GM19455 (cell line): Measurements from ENCODE around the gene ERC2.
A peak's percentile ranks its signal among the peaks of the same experiment; 100 is the strongest.

ENCODE experiments used
- ATAC-seq: cut with Tn5 transposase; IDR thresholded peaks from one replicate; pipeline ENCODE4 v1.9.1; 2021; ENCODE audit not compliant: unreplicated experiment

ERC2 gene

GRCh38 chr3:55698831-55699230, 769.4 kb downstream of the ERC2 start:
- ATAC-seq, result no peak

DNA sequence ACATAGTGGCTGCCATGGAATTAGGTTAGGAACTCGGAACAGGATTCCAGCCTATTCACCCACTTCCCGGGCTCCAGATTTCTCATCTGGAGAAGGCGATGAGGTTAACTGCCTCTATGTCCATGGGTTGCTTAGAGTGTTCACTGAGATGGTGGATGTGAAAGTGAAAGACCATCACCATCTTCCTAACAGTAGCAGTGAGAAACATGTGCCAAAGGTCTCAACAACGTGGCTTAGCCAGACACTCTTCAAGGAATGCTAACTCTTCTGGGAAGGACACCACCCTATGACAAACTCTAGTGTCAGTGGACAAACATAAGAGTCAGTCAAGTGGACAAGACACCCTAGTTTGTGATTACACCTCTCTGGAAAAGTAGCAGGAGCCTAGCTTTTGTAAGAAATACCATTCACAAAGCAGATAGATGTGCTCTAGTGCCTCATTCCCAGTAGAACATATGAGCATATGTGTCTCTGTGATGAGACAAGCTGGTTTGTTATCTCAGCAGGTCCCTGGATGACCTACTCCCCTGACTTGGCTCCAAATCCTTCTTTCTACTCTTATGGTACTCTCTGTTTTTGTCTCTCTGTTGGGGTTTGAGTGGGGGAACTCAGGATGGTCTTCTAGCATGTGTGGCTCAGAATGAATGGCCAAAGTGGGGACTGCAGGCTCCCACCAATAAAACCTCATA, 770.9 kb downstream of the ERC2 start:
- no peak for ATAC-seq

DNA sequence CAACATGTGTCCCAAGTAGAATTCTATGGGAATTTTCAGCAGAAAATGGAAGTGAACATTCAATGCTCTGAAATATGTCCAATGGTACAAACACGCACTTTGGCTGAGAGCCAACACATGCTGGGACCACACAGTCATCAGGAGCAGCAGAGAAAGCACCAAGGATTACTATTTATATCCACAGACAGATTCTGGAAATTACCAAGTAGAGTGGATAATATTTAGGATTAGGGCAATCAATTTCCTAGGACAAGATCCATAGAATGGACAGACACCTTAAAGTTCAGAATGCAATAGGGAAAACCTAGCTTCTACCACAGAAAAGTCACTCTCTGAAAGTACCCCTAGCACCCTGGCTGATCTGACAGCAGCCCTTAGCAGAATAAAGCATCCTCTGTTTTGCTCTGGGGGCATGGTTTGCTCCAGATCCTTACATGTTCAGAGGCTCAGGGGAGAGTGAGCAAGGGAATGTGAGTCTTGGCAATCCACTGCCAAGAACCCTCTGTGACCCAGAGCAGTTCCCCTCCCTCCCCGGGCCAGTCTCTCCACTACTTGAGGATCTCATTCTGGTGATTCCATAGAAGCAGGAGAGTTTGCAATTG, 775.2 kb downstream of the ERC2 start:
- ATAC-seq, result no peak

- no peak for ATAC-seq
Measured at GRCh38 chr3:55692295-55692956, 775.8 kb downstream of the ERC2 start.

GRCh38 chr3:55691141-55691540, 777.1 kb downstream of the ERC2 start:
- ATAC-seq, result peak; percentile 6

DNA sequence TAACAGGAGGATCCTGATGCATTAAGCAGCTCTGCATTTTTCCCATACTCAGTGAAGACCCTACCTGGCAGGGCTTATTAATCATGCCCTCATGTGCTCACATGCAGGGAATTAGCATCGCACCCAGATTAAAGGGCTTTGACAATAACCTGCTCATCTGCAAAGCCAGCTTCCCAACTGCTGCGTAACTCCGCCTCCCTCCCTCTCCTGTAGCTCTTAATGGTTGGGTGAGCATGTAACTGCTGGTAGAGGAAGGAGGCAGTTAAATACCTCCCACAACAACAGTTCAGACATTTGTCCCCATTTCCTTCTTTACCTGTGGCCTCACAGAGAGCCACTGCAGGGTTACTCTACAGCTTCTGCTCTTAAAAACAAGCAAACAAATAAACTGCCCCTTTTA, 777.5 kb downstream of the ERC2 start:
- ATAC-seq, result peak; percentile 72

- no peak for ATAC-seq
Measured at GRCh38 chr3:55690177-55690576, 778.1 kb downstream of the ERC2 start.

DNA sequence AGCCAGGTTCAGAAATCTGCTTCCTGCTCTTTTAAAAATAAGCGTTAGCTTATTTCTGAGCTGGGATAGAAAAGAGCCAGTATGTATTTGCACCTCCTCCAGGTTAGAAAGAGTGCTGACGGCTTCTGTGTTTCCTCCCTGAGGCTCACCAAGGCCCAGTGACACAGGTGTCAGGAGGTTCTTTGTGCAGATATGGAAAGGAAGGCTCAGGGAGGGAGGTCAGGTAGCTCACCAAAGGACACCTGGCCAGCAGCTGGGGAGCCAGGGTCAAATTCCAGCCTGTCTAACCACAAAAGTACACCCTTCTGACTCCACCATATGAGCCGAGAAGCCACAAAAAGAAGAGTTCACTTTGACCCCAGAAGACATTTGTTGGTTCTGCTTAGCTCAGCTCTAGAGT, 780.1 kb downstream of the ERC2 start:
- ATAC-seq, result no peak

GRCh38 chr3:55687526-55687925, 780.7 kb downstream of the ERC2 start:
- no peak for ATAC-seq

- ATAC-seq, result no peak
Measured at GRCh38 chr3:55686426-55687254, 781.6 kb downstream of the ERC2 start.

- ATAC-seq, result no peak
Measured at GRCh38 chr3:55683666-55684270, 784.5 kb downstream of the ERC2 start.

GRCh38 chr3:55682461-55682860, 785.8 kb downstream of the ERC2 start:
- ATAC-seq, result no peak

DNA sequence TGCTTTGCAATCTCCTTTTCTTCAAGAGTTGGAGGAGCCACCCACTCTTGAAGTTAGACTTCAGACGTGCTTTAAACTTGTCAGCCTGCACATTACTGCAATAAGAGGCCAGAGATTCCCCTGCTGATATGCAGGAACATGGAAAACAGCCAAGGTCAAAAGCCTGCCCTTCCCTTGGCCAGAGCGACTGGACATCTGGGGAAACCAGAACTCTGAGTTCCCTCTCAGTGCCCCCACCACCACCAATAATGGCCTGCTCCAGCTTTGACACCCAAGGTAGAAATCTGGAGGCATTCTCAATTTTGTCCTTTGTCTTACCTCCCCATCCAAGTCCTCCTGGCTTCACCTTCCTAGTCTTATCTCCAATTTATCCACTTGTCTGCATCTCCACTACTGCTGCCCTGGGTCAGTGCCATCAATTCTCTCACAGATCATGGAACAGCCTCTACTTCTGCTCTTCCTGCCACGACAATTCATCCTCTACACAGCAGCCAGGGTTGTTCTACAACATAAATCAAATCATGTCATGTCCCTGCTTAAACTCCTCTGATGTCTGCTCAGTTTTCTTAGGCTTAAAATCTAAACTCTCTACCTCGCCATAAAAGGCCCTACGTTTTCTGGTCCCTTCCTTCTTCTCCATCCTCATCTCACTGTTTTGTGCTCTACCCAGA, 789.6 kb downstream of the ERC2 start:
- ATAC-seq, result no peak

DNA sequence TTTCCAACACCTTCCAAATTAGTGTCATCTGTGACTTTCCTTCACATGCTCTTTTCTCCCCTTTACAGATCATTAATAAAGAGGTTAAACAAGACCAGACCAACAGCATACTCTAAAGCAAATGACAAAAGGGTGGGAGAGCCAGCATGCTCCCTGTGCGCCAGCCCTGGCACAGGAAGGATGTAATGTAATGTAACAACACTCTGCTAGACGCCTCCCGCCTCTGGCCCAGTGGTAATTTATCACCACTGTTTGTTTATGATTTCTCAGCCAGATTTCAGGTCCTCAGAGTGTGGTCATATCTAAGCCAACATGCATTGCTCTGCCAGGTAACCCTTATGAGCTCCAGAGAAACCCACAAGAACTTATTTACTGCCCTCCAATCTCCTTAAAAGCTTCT, 791.6 kb downstream of the ERC2 start:
- ATAC-seq, result no peak

DNA sequence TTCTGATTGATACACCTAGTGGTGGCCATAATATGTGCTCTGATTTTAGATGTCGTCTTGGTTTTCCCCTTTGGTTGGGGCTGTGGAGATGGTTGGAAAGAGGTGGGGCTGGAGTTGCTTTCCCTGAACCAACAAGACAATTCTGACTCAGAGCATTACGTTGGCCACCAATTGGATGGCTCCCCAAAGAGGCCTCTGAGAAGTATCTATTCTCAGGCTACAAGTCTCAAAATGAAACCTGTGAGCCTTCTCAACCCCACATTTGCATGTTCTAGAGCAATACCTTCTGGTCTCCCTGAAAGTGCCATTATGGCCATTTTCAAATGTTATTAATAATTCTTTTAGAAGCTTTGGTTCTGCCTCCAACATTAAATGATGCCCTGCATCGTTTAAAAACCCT, 792.8 kb downstream of the ERC2 start:
- ATAC-seq, result peak; percentile 100

DNA sequence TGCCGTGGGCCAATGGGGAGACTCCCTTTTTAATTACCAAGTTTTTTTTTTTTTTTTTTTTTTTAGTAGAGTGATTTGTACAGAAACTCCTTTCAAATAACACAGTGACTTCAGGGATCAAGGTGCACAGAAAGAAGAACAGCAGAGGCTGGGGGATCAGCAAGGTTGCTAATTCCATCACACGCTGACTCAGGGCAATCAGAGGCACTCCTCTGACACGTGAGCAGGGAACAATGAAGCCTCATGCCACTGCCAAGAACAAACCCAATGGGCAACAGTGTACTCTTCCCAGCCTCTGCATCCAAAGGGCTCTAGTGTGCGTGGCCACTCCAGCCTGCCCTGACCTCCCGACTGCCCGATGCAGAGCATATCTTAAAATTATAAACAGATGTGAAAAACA, 794.5 kb downstream of the ERC2 start:
- no peak for ATAC-seq

- no peak for ATAC-seq
Measured at GRCh38 chr3:55669133-55669532, 799.1 kb downstream of the ERC2 start.

DNA sequence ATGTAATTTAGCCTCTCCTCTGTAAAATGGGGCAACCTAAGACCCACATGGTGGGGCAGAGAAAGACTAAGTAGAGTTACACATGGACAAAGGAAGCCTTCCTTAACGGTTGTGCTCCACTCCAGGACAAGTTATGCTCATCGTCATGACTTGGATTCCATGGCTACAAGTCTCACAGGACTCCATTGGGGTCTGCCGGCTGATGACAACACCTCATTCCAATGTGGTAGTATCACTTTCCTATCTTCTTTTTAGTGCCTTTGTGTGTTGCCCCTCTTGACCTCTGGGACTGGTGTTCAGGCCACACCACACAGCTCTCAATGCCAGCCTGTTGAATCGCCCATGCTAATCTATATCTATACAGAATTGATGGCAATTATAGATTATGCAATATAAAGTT, 799.9 kb downstream of the ERC2 start:
- no peak for ATAC-seq

DNA sequence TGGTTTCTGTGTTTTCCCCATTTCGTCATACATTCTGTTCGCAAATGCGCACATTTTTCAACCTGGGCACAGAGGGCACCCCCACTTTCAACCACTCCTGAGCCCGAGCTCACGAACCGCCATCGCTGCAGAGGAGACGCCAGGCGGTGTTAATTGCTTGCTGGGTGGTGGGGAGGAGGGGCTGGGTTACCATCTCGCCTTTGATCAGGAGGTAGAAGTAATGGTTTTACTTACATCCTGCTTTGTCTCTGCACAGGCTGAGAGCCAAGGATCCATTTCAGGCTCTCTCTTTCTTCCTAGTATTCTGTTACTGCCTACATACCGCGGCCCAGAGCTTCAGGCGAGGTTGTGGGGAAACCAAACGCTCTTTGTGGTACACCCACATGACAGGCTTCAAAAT, 803.9 kb downstream of the ERC2 start:
- ATAC-seq, result no peak

DNA sequence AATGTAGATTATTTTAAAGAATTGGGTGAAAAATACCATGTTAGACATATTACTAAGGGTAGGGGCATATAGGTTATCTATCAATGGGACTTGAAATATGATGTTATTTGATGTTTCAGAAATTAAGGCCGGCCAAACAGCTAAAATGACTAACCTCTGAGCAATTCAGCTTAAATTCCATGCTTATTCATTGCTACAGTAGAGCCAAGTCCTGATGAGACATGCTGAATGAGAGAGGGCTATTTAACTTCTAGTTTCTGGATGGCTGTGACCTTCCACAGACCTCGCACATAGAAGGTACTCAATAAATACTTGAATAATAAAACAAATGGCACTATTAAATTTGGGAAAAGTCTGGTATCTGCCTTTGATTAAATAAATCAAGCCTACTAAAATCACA, 805.6 kb downstream of the ERC2 start:
- ATAC-seq, result no peak

DNA sequence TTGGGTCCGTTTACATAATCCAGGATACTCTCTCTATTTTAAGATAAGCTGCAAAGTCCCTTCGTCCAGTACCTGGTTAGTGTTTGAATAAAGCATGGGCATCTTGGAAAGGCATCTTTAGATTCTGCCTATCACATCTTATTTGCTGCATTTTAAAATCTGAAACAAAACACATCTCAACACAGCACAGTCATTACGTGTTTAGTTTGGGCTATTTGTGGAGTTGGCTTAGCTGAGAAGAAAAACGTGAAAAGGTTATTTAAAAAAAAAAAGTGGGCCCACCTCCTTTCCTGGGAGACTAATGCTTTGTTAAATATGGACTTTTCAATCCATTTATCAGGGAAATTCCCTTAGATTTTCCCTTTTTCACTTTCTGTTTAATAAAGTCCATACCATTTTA, 806.7 kb downstream of the ERC2 start:
- peak; percentile 10 for ATAC-seq
